ENCODE measurements around the gene TRPC1.

Gene TRPC1

DNA sequence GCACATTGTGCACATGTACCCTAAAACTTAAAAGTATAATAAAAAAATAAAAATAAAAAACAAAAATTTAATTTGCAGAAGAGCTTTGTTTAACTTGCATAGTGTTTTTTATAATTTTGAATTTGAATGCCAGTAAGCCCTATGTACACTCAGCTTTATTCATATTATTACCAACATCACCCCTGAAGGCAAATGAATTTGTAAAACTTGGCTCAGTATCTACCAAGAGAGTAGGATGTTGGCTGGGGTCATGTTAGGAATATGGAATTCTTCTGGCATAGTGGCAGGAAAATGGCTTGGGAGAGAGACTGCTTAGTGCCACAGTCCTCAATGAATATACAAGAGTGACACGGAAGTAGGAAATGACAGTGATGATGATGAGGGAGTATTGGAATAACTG lies 30.7 kb downstream of the TRPC1 start:
- no peak for DNase-seq (ENCODE audit: low spot score)

DNA sequence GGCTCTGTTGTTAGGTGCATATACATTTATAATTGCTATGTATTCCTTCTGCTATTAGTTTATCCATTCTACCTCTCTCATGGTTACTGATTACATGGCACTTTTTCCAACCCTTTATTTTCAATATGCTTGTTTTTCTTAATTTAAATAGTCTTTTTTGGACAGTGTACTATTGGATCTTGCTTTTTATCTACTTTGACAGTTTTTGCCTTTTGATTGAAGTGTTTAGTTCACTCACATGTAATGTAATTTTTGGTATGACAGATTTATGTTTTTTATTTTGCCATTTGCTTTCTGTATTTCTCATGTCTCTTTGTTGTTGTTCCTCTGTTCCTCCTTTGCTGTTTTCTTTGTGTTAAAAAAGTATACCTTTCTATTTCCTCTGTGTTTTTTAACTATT lies 44.5 kb downstream of the TRPC1 start:
- DNase-seq (ENCODE audit: low spot score) = no peak

GRCh38 chr3:142777927-142778326 lies 54.1 kb downstream of the TRPC1 start:
- DNase-seq (ENCODE audit: low spot score) = no peak

DNA sequence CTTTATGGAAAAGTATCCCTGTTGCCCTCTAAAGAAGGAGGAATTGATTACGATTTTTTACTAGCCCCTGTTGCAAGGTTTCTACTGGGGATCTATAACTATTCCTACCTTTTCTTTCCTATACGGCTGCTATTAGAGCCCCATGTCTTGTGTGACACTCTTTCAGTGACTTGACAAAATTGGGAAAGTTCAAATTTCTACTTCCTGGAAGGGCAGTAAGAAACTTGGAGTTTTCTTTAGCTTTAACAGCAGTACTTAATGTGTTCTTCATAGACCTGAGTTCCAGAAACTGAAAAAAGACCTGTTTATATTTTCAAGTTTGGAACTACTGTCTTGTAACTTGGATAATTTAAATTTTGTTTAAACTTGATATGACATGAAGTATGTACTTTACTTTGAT lies 54.7 kb downstream of the TRPC1 start:
- no peak for DNase-seq (ENCODE audit: low spot score)

DNA sequence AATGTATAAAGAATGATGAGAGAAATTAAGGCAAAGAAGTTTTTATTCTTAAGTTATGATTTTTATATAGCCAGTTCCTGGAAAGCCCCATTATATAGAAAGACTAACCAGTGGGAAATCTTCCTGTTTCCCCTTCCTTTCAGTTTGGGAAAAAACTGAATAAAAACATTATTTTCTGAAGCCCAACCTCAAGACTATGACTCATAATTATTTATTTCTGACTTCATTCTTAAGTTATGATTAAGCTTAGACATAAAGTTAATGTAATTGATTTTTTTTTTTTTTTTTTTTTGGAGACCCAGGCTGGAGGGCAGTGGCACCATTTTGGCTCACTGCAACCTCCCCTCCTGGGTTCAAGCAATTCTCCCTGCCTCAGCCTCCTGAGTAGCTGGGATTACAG lies 55.8 kb downstream of the TRPC1 start:
- no peak for DNase-seq (ENCODE audit: low spot score)

DNA sequence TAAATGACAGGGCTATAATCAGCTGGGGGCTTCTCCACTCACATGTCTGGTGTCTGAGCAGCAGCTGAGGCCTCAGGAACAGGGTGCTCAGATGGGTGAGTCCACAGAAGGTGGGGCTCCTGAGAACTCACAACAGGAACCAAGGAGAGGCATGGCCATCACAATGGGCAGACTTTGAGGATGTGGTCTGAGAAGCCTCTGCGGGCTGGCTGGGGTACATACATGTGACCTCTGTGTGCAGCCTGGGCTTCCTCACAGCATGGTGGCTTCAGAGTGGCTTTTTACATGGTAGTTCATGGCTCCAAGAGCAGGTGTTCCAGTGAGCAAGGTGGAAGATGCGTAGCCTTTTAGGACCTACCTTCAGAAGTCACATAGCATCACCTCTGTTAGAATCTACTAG lies 58.8 kb downstream of the TRPC1 start:
- no peak for DNase-seq (ENCODE audit: low spot score)

DNA sequence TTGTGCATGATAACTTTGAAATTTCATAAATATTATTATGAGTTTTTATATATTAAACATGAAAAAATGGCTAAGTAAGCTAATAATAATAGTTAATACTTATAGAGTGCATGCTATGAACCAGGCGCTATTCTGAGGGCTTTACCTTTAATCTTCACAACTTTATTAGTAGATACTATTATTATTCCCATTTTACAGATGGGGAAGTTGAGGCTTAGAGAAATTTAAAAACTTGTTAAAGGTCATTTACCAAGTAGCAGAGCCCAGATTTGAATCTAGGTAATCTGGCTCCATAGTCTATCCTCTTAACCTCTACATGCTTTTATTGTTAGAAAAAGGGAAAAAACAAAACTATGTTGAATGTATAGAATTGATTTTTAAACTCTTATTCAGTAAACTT lies 60.4 kb downstream of the TRPC1 start:
- no peak for DNase-seq (ENCODE audit: low spot score)

DNA sequence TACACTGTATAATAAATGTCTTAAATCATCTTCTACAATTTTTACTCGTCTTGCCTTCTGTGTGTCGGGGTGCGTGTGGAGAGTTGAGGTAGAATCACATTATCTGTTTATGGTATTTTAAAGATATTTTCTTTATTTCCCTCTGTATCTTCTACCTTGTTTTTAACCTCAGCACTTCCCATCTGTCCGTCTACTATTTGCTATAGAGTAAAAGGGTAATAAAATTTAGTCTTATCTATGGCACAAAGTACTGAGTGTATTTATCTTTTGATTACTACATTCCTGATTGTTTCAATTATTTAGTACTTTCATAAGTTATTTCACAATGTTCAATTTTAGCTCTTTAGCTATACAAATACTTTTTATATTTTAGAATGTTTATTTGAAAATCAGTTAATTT lies 62.2 kb downstream of the TRPC1 start:
- DNase-seq (ENCODE audit: low spot score) = no peak

DNA sequence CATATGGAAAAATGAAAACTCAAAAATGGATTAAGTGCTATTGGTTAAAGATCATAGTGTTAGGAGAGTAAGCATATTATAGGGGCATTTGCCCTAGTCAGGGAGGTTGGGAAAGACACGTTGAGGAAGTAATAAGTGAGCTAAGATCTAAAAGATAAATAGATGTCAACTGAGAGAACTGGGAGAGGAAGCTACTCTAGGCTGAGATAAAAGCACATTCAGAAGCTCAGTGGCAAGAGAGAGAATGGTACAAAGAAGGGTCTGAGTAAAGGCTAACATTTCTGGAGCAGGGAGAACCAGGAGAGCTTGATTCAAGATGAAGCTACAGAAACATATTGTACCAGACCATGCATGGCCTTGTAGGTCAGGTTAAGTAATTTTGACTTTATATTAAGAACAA lies 63.9 kb downstream of the TRPC1 start:
- no peak for DNase-seq (ENCODE audit: low spot score)

GRCh38 chr3:142794508-142794907 lies 70.7 kb downstream of the TRPC1 start:
- no peak for DNase-seq (ENCODE audit: low spot score)

DNA sequence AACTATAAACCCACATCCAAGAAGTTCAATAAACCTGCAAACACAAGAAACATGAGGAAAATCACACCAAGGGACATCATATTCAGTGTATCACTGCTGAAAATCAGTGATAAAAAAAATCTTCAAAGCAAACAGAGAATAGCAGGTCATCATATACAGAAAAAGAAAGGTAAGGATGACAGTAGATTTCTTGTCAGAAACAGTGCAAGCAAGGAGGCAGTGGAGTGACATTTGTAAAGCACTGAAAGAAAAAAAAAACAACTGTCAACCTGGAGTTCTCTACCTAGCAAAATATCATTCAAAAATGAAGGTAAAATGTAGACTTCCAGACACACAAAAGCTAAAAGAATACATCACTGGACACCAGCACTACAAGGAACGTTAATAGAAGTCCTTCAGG lies 71.5 kb downstream of the TRPC1 start:
- no peak for DNase-seq (ENCODE audit: low spot score)

DNA sequence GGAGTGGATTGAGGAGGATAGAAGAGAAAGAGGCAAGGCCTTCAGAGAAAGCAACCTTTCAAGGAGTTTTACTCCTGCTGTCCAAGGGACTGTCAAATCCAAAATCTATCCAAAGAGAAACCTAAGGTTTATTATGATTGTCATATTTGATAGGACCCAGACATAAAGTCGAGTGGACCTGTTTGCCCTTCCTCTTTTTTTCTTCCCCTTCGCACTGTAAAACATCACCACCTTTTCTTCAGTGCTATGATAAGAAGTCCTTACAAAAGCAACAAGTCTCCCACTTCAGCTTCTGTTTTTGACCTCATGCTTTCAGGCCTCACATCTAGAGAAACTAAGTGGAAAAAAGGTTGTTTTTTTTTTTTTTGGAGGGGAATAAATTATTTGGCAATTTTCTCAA lies 73.0 kb downstream of the TRPC1 start:
- no peak for DNase-seq (ENCODE audit: low spot score)

DNA sequence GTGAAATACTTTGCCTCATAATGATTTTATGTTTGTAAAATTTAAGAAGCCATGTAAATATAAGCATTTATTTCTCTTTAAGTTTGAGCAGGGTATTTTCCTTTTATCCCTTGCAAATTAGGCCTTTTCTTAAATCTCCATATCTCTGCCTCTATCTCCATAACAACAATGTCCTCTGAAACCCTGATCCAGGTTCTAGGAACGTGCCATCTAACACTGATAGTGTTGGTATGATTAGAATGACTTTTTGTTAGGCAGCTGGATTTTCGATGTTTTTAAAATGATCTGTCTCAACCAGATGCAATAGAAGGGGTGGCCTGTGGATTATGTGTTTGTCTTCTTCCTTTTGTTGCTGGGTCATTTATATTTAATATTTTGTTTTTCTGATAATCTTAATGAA lies 77.9 kb downstream of the TRPC1 start:
- DNase-seq (ENCODE audit: low spot score) = no peak

DNA sequence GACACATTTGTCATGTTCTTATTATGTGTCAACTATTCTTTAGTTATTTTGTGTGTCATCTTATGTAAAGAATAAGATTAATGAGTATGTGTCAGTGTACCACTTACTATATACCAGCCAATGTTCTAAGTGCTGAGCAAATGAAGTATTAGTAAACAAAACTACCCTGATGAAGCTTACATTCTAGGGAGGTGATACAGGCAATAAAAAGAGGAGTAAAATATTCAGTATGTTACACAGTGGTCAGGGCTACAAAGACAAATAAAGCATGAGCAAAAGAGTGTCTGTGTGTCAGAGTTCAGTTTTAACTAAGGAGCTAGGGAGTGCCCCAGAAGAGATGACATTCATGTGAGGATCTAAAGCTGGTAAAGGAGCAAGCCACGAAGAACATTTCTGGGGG lies 79.1 kb downstream of the TRPC1 start:
- no peak for DNase-seq (ENCODE audit: low spot score)

- DNase-seq (ENCODE audit: low spot score) = no peak
Observed at GRCh38 chr3:142808103-142808917, 84.5 kb downstream of the TRPC1 start.

GRCh38 chr3:142809259-142809658 lies 85.4 kb downstream of the TRPC1 start:
- no peak for DNase-seq (ENCODE audit: low spot score)

DNA sequence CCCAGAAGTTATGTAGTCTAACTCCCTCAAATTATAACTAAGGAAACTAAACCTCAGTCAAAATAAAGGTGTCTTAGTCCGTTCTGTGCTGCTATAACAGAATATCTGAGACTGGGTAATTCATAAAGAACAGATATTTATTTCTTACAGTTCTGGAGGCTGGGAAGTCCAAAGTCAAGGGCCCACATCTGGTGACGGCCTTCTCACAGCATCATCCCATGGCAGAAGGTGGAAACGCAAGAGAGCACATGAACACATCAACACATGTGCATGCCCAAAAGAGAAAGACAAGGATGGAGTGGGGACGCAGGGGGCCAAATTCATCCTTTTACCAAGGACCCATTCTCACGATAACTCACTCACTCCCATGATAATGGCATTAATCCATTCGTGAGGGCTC lies 92.0 kb downstream of the TRPC1 start:
- no peak for DNase-seq (ENCODE audit: low spot score)

- DNase-seq (ENCODE audit: low spot score) = no peak
Observed at GRCh38 chr3:142817356-142817755, 93.5 kb downstream of the TRPC1 start.

DNA sequence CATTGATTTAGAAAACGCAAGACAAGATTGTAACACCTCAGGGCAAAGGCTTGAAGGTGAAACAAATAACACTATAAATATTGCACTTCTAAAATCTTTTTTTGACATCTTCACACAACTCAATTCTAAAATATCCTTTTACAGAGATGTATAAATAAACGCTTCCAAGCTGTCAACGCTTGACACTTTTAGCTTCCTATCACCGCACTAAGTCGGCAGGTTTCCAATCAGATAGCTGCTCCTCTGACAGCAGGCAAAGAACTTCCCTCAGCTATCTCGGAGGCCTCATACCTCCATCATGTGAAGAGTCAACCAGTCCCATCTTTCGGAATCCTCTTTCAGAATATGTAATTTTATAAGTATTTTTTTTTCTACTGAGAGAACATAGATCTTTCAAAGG lies 94.1 kb downstream of the TRPC1 start:
- DNase-seq (ENCODE audit: low spot score) = no peak

GRCh38 chr3:142818651-142819050 lies 94.8 kb downstream of the TRPC1 start:
- no peak for DNase-seq (ENCODE audit: low spot score)

- DNase-seq (ENCODE audit: low spot score) = no peak
Observed at GRCh38 chr3:142819179-142819578, 95.3 kb downstream of the TRPC1 start.

DNA sequence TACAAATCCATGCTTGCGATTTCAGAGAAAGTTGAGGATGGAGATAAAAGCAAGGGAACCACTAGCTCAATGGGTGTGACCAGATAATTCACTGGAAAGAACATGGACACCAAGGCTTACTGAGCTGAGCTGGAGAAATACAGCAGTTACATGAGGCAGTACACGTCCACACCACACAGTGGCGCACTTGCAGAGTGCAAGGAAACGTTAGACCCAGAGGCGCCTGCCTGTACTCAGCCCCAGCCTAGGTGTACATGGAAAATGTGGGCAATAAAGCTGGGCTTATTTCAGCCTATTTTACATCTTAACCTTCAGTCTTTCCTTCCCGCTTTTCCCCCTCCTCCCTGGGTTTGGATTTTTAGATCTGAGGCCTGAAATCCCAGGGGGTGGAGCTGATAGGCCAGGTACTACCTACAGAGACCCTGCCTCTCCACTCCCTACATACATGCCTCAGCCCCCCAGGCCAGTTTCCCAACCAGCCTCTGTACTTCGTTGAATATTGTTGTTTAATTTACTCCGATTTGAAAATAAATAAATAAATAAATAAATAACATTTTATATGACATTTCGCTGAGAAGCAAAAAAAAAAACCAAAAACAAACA lies 105.0 kb downstream of the TRPC1 start:
- peak; percentile 52 for DNase-seq (ENCODE audit: low spot score)

DNA sequence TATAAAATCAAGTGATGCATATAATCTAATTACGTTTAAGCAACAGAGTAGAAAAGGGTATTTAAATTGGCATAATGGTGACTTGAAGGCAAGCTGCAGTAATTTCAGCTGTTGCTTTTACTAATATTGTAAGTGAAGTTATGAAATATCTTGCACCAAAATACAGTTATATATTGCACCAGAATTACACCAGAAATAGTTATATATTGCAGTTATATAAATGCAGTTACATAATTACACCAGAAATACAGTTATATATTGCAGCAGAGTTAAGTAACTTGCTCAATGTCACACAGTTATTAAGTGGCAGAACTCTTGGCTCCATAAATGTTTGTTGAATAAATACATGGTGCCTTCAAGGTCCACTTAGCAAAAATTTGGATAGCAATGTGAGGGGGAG lies 113.7 kb downstream of the TRPC1 start:
- DNase-seq (ENCODE audit: low spot score) = no peak

DNA sequence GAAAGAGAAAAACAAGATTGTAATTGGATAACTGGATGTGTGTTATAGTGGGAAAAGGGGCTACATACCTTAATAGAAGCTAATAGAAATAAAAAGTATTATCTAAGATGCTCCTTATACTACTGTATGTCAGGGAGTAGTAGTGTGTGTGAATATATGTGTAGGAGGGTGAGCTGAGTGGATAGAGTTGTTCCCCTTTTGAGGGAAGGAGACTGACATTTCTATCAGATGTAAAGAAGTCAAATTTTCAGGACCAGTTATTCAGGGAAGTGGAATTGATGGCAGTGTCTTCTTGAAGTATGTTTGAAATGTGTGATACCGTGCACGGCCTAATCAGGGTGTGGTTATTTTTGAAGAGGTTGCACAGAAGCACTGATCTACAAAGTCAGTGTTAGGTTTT lies 116.0 kb downstream of the TRPC1 start:
- DNase-seq (ENCODE audit: low spot score) = no peak
